NB4 (cell line): ENCODE measurements around the gene RAB20.
A peak's percentile ranks its signal among the peaks of the same experiment; 100 is the strongest.

ENCODE experiments used
- DNase-seq: peaks from one replicate; pipeline ENCODE4 v3.0.0; 2010; ENCODE audit warnings: low read depth
- H3K4me3 ChIP-seq: one replicate; pipeline ENCODE4 v1.5.1; 2011; ENCODE audit warnings: mild to moderate bottlenecking, low read depth, low read length, moderate library complexity
- MYC ChIP-seq: IDR thresholded peaks from 2 replicates; pipeline ENCODE4 v1.6.1; 2011; ENCODE audit warnings: low read depth, low read length
- POLR2A ChIP-seq: IDR thresholded peaks from 2 replicates; pipeline ENCODE4 v1.6.1; 2011; ENCODE audit warnings: mild to moderate bottlenecking; ENCODE audit not compliant: insufficient read length; ENCODE audit errors: extremely low read depth
- TF ChIP-seq, protein P1 (sequence below): IDR thresholded peaks from one replicate; pipeline ENCODE4 v1.5.1; 2012; ENCODE audit warnings: low read depth, low read length
- TF ChIP-seq, protein P2 (sequence below): IDR thresholded peaks from 2 replicates; pipeline ENCODE4 v1.6.1; 2011; ENCODE audit warnings: low read depth, low read length

Gene RAB20

GRCh38 chr13:110517505-110518225 is 43.9 kb downstream of the RAB20 start:
- TF ChIP-seq, protein P1, sequence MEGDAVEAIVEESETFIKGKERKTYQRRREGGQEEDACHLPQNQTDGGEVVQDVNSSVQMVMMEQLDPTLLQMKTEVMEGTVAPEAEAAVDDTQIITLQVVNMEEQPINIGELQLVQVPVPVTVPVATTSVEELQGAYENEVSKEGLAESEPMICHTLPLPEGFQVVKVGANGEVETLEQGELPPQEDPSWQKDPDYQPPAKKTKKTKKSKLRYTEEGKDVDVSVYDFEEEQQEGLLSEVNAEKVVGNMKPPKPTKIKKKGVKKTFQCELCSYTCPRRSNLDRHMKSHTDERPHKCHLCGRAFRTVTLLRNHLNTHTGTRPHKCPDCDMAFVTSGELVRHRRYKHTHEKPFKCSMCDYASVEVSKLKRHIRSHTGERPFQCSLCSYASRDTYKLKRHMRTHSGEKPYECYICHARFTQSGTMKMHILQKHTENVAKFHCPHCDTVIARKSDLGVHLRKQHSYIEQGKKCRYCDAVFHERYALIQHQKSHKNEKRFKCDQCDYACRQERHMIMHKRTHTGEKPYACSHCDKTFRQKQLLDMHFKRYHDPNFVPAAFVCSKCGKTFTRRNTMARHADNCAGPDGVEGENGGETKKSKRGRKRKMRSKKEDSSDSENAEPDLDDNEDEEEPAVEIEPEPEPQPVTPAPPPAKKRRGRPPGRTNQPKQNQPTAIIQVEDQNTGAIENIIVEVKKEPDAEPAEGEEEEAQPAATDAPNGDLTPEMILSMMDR: no peak
- TF ChIP-seq, protein P2, sequence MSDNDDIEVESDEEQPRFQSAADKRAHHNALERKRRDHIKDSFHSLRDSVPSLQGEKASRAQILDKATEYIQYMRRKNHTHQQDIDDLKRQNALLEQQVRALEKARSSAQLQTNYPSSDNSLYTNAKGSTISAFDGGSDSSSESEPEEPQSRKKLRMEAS: 0 out of 2 replicates have a peak, but pooled peaks have one; percentile 29
- no peak for DNase-seq
- no peak overlapping the region for H3K4me3 ChIP-seq

GRCh38 chr13:110516500-110516899 is 45.0 kb downstream of the RAB20 start:
- DNase-seq: no peak
- H3K4me3 ChIP-seq: no peak overlapping the region

GRCh38 chr13:110512198-110512740 is 49.3 kb downstream of the RAB20 start:
- no peak for DNase-seq
- TF ChIP-seq, protein P2: no peak
- TF ChIP-seq, protein P1: no peak
- TF ChIP-seq MYC (no peak), POLR2A (no peak)
- H3K4me3 ChIP-seq: no peak overlapping the region

More at GRCh38 chr13:110516500-110516899, 45.0 kb downstream of the RAB20 start:
- TF ChIP-seq, protein P1: no peak
- no peak for TF ChIP-seq MYC
- no peak for TF ChIP-seq POLR2A
- TF ChIP-seq, protein P2: no peak

DNA sequence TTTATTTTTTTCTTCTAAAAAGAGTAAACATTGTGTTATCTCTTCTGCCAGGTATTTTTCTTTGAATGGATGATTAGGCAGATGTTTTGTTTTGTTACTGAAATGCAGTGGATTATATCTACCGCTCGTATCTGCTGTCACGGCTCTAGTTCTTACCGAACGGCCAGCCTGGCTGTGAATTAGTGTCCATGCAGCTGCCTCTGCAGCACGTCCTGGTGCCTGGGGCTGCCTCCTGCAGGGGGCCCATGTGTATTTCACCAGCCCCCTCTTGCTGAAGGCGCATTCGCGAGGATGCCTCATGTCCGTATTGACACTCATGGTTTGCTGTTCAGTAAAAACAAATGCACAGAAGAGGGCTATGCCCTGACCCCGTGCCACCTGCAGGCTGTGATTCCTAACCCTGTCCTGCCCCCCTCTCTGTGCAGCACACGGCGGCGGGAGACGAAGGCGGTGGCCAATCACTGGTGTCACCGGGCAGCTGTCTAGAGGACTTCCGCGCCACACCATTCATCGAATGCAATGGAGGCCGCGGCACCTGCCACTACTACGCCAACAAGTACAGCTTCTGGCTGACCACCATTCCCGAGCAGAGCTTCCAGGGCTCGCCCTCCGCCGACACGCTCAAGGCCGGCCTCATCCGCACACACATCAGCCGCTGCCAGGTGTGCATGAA is 49.9 kb downstream of the RAB20 start:
- TF ChIP-seq, protein P2: no peak; the same call in 1 of the 2 replicates
- TF ChIP-seq, protein P1: no peak
- TF ChIP-seq POLR2A (no peak), MYC (no peak)
- no peak overlapping the region for H3K4me3 ChIP-seq
- no peak for DNase-seq

GRCh38 chr13:110509971-110510786 is 51.3 kb downstream of the RAB20 start:
- TF ChIP-seq MYC (peak; percentile 97), POLR2A (peak; percentile 42)
- TF ChIP-seq, protein P2: peak; percentile 98
- TF ChIP-seq, protein P1: no peak
- H3K4me3 ChIP-seq: peak overlapping the region; percentile 39
- DNase-seq: peak; percentile 97
